GM12878 (cell line): ENCODE data around the gene SET. TPM values are rescaled to one million over a fixed set of nuclear protein-coding genes. Genes with fewer than 3 reads are reported as not detected.

Source experiments
- ATAC-seq: fragments of 200-7000 bp; cut with Tn5 transposase; 3 replicates; pipeline ENCODE4 v1.9.1; 2020; ENCODE audit warnings: mild to moderate bottlenecking, moderate library complexity
- BruUV-seq: library from RNA; stranded (reverse); fragments of 400-500 nt; replicated peaks from 2 replicates; lab custom pipeline; 2021; lab: Mats Ljungman, UMichigan
- CTCF ChIA-PET: fragments of 300-600 bp; sonication (Branson Sonifier 250); formaldehyde crosslinking; extraction: SDS; loops from one replicate; lab custom pipeline; 2021; ENCODE audit warnings: inconsistent platforms; lab: Yijun Ruan, JAX
- POLR2A ChIA-PET: fragments of 350-600 bp; formaldehyde crosslinking; extraction: SDS; loops from one replicate; lab custom pipeline; 2021; ENCODE audit warnings: inconsistent platforms; lab: Charles Lee
- RAD21 ChIA-PET: fragments of 300-600 bp; sonication (Branson Sonifier 250); formaldehyde crosslinking; loops from one replicate; lab custom pipeline; 2023; ENCODE audit warnings: antibody characterized with exemption; ENCODE audit not compliant: unreplicated experiment; lab: Charles Lee
- SMC1A ChIA-PET: fragments of 300-600 bp; sonication (Branson Sonifier 250); formaldehyde crosslinking; loops from one replicate; lab custom pipeline; 2023; ENCODE audit not compliant: unreplicated experiment, uncharacterized antibody; lab: Charles Lee
- DNase-seq: peaks from one replicate; pipeline ENCODE4 v3.0.0-alpha.2; 2011; ENCODE audit warnings: low read depth, low spot score
- FAIRE-seq: peaks from 3 replicates; lab custom pipeline; 2011; peaks lifted over from hg19 to GRCh38; lab: Jason Lieb, UNC
- H2AFZ ChIP-seq: 2 replicates; pipeline ENCODE4 v1.6.0; 2011; ENCODE audit warnings: low read depth, low read length, control low read depth; ENCODE audit not compliant: control insufficient read depth
- H3K27ac ChIP-seq: 2 replicates; pipeline ENCODE4 v1.5.1; 2011; ENCODE audit warnings: control low read depth; ENCODE audit not compliant: control insufficient read depth, insufficient read depth
- H3K27me3 ChIP-seq, 2 experiments: replicated peaks in 1 of 2; 2 replicates each; pipeline versions ENCODE4 v1.6.0 to v1.6.1; 2011; ENCODE audit warnings: low read length in 1 of 2; ENCODE audit not compliant: control insufficient read depth in 2 of 2, insufficient read depth in 2 of 2
- H3K36me3 ChIP-seq, 2 experiments: 2 replicates each; pipeline ENCODE4 v1.5.1; 2011; ENCODE audit warnings: low read length in 1 of 2; ENCODE audit not compliant: control insufficient read depth in 2 of 2, insufficient read depth in 2 of 2
- H3K4me1 ChIP-seq: 2 replicates; pipeline ENCODE4 v1.6.1; 2011; ENCODE audit warnings: mild to moderate bottlenecking, low read length, moderate library complexity, mixed read lengths; ENCODE audit not compliant: control insufficient read depth, insufficient read depth
- H3K4me2 ChIP-seq: 2 replicates; pipeline ENCODE4 v1.6.0; 2011; ENCODE audit warnings: control low read depth; ENCODE audit not compliant: control insufficient read depth, insufficient read depth
- H3K4me3 ChIP-seq: fragments of 200-600 bp; sonication (generic); 2 replicates; pipeline ENCODE4 v1.5.1; 2016
- H3K79me2 ChIP-seq: 2 replicates; pipeline ENCODE4 v1.6.0; 2011; ENCODE audit warnings: low read length; ENCODE audit not compliant: control insufficient read depth, insufficient read depth
- H3K9ac ChIP-seq: 2 replicates; pipeline ENCODE4 v1.8.0; 2011; ENCODE audit warnings: low read length, control low read depth, mixed read lengths; ENCODE audit not compliant: control insufficient read depth, insufficient read depth
- H3K9me3 ChIP-seq: replicated peaks from 3 replicates; pipeline ENCODE4 v1.5.1; 2011; ENCODE audit warnings: mild to moderate bottlenecking, low read length; ENCODE audit not compliant: control insufficient read depth, insufficient read depth
- H4K20me1 ChIP-seq: 2 replicates; pipeline ENCODE4 v1.6.0; 2011; ENCODE audit not compliant: control insufficient read depth, insufficient read depth
- BCL3 ChIP-seq: IDR thresholded peaks from 2 replicates; pipeline ENCODE4 v1.6.1; 2011; ENCODE audit warnings: borderline replicate concordance, low read depth, mild to moderate bottlenecking, moderate library complexity, low read length; ENCODE audit not compliant: insufficient read depth, poor library complexity, severe bottlenecking
- BHLHE40 ChIP-seq, 2 experiments: fragments of 450-650 bp in 1 of 2; IDR thresholded peaks; 2 replicates each; pipeline ENCODE4 v1.6.1; 2011 to 2017; ENCODE audit warnings: low read depth in 2 of 2, borderline replicate concordance in 1 of 2, improper control_type of control experiment in 1 of 2, low read length in 1 of 2, mild to moderate bottlenecking in 1 of 2
- CTCF ChIP-seq, 3 experiments: IDR thresholded peaks in 2 of 3; conservative IDR thresholded peaks in 1 of 3; 2 replicates each; pipeline ENCODE4 v1.5.1; 2011; ENCODE audit warnings: low read depth in 3 of 3, low read length in 3 of 3, mild to moderate bottlenecking in 3 of 3, control low read depth in 2 of 3, moderate library complexity in 2 of 3, inconsistent platforms in 1 of 3, mixed read lengths in 1 of 3; ENCODE audit not compliant: control insufficient read depth in 2 of 3, insufficient read depth in 1 of 3; ENCODE audit errors: extremely low read depth in 1 of 3
- EED ChIP-seq: sonication (generic); IDR thresholded peaks from 2 replicates; pipeline ENCODE4 v1.6.1; 2016; ENCODE audit warnings: antibody characterized with exemption, low read depth
- EP300 ChIP-seq, 2 experiments: fragments of 150-350 bp in 1 of 2; IDR thresholded peaks; 2 replicates each; pipeline ENCODE4 v1.6.1; 2011 to 2012; ENCODE audit warnings: low read depth in 2 of 2, low read length in 2 of 2, borderline replicate concordance in 1 of 2, improper control_type of control experiment in 1 of 2, inconsistent platforms in 1 of 2; ENCODE audit not compliant: control insufficient read depth in 1 of 2
- ESRRA ChIP-seq: IDR thresholded peaks from 2 replicates; pipeline ENCODE4 v1.6.1; 2012; ENCODE audit warnings: mild to moderate bottlenecking, low read length, improper control_type of control experiment
- EZH2 ChIP-seq: IDR thresholded peaks from 2 replicates; pipeline ENCODE4 v1.6.1; 2012; ENCODE audit warnings: low read depth, mild to moderate bottlenecking, control low read depth, inconsistent platforms, low read length, borderline replicate concordance; ENCODE audit not compliant: control insufficient read depth
- MLLT1 ChIP-seq: fragments of 450-650 bp; IDR thresholded peaks from 2 replicates; pipeline ENCODE4 v1.6.1; 2016; ENCODE audit warnings: mild to moderate bottlenecking
- MYC ChIP-seq: IDR thresholded peaks from 2 replicates; pipeline ENCODE4 v1.6.1; 2011; ENCODE audit warnings: mild to moderate bottlenecking, low read length, moderate library complexity, inconsistent platforms; ENCODE audit not compliant: insufficient read depth, insufficient replicate concordance, insufficient read length, severe bottlenecking
- NFYA ChIP-seq: IDR thresholded peaks from 2 replicates; pipeline ENCODE4 v1.6.1; 2011; ENCODE audit warnings: low read depth, mild to moderate bottlenecking, low read length, improper control_type of control experiment, borderline replicate concordance
- NR2C1 ChIP-seq: fragments of 450-650 bp; IDR thresholded peaks from 2 replicates; pipeline ENCODE4 v1.6.1; 2017; ENCODE audit warnings: antibody characterized with exemption, mild to moderate bottlenecking, moderate library complexity
- POLR2AphosphoS2 ChIP-seq: IDR thresholded peaks from 2 replicates; pipeline ENCODE4 v1.6.1; 2011; ENCODE audit warnings: low read depth, mild to moderate bottlenecking, low read length, improper control_type of control experiment, moderate library complexity
- ZZZ3 ChIP-seq: IDR thresholded peaks from 2 replicates; pipeline ENCODE4 v1.6.1; 2011; ENCODE audit warnings: low read depth; ENCODE audit not compliant: control insufficient read depth, insufficient read length
- WGBS: methylation state at CpG from one replicate; pipeline ENCODE4 v1.1.6; 2016; ENCODE audit warnings: low lambda C conversion rate; ENCODE audit not compliant: insufficient replicate concordance, insufficient coverage; ENCODE audit errors: missing lambda C conversion rate; 5-methylcytosine and 5-hydroxymethylcytosine counted together
- in situ Hi-C: fragments of 300-500 bp; cut with MboI; formaldehyde crosslinking; loops from 9 replicates; pipeline ENCODE4 v1.14.3; 2018; ENCODE audit warnings: mixed read lengths
- intact Hi-C: fragments of 100-400 bp; cut with micrococcal nuclease; formaldehyde crosslinking; loops from one replicate; pipeline ENCODE4 v1.14.2; 2022; ENCODE audit not compliant: unreplicated experiment
- polyA plus RNA-seq, 11 experiments: library from polyadenylated mRNA; depleted of rRNA in 4 of 11; unstranded in 6 of 11; stranded (reverse) in 5 of 11; fragments of >200 nt; fragmentation: Nextera tagmentation in 4 of 11; fragmentation: Illumina TruSeq in 1 of 11; extraction: Ambion mirVana in 4 of 11; extraction: Trizol in 1 of 11; gene quantifications; 1 replicate in 1 of 11; 2 replicates in 10 of 11; pipeline versions ENCODE4 v1.2.1 to v1.2.3, GENCODE V29; 2011 to 2016; ENCODE audit warnings: inconsistent platforms in 2 of 11, missing spikeins in 2 of 11, low read depth in 1 of 11
- total RNA-seq, 4 experiments: library from RNA; depleted of rRNA in 3 of 4; stranded (reverse); fragments of >200 nt in 3 of 4; fragmentation: Illumina TruSeq in 1 of 4; extraction: Trizol in 1 of 4; gene quantifications; 2 replicates each; pipeline versions ENCODE4 v1.2.1 to v1.2.3, GENCODE V29; 2013 to 2021

Gene SET
- total and polyA plus RNA-seq, 10 of the 15 experiments (the other 5 are each of a cell fraction or from before 2014, with no cell fraction given) = 284 to 706 (median 445) TPM

- Histone ChIP-seq H3K9ac (no peak overlapping the region), H3K36me3 (no peaks in the 10 kb centered on the region; a peak in 2 of 4 replicates), H3K9me3 (no peaks in the 10 kb centered on the region), H3K4me2 (no peak overlapping the region), H3K27me3 (no peaks in the 10 kb centered on the region), H3K27ac (no peak overlapping the region), H2AFZ (no peak overlapping the region), H3K79me2 (peaks cover 6% of the 10 kb centered on the region; the same call in 1 of the 2 replicates), H3K4me1 (peaks cover 5% of the 10 kb centered on the region), H4K20me1 (no peaks in the 10 kb centered on the region), H3K4me3 (no peak overlapping the region)
- FAIRE-seq (no peak), DNase-seq (no peak), ATAC-seq (no peak)
- no peak for TF ChIP-seq NFYA
- TF ChIP-seq POLR2AphosphoS2 = no peak
- TF ChIP-seq EZH2 = no peak
- TF ChIP-seq EP300 (IDR thresholded peaks at IDR 0.05; ENCODE audit: borderline replicate concordance in 1 of 2, control insufficient read depth in 1 of 2, low read depth in 2 of 2, low read length in 2 of 2) = no peak
- TF ChIP-seq CTCF (IDR thresholded peaks at IDR 0.05 in 2 of 3, conservative IDR thresholded peaks at IDR 0.05 in 1 of 3; ENCODE audit: control insufficient read depth in 2 of 3, extremely low read depth in 1 of 3, insufficient read depth in 1 of 3, low read depth in 3 of 3, low read length in 3 of 3) = no peak
- TF ChIP-seq BHLHE40 (IDR thresholded peaks at IDR 0.05; ENCODE audit: borderline replicate concordance in 1 of 2, low read depth in 2 of 2, low read length in 1 of 2) = no peak
- no peak for TF ChIP-seq BCL3
- TF ChIP-seq MLLT1 = no peak
- no peak for TF ChIP-seq EED
- TF ChIP-seq NR2C1 = no peak
- TF ChIP-seq MYC = no peak
- no peak for TF ChIP-seq ESRRA
- TF ChIP-seq ZZZ3 = no peak
- intact Hi-C loops = no loop called here
- CTCF ChIA-PET = no interaction called here
- in situ Hi-C loops = no loop called here
- 42% methylated on average over 5 of the region's 5 CpGs for WGBS
- SMC1A ChIA-PET = no interaction called here
- RAD21 ChIA-PET = no interaction called here
- no TSS peak for BruUV-seq
- POLR2A ChIA-PET = interaction anchor here (0.5 kb wide), 1 partner anchor 56 kb away, joined by 3 read pairs; no protein-coding TSS in a partner anchor
Observed at GRCh38 chr9:128729302-128729701, 40.3 kb downstream of the SET start.
